Cortex of kidney (tissue), 1 donor: ENCODE measurements around the gene RELN.

Source experiments
- DNase-seq: peaks from one replicate; lab custom pipeline; 2025; lab: John Stamatoyannopoulos, UW

The RELN gene

GRCh38 chr7:103718482-103719061 lies 270.9 kb downstream of the RELN start:
- DNase-seq = no peak

GRCh38 chr7:103717574-103717973 lies 271.9 kb downstream of the RELN start:
- DNase-seq = no peak

- DNase-seq = no peak
These were observed 273.9 kb downstream of the RELN start for GRCh38 chr7:103715376-103716120.

- no peak for DNase-seq
These were observed 275.0 kb downstream of the RELN start for GRCh38 chr7:103714376-103714927.

DNA sequence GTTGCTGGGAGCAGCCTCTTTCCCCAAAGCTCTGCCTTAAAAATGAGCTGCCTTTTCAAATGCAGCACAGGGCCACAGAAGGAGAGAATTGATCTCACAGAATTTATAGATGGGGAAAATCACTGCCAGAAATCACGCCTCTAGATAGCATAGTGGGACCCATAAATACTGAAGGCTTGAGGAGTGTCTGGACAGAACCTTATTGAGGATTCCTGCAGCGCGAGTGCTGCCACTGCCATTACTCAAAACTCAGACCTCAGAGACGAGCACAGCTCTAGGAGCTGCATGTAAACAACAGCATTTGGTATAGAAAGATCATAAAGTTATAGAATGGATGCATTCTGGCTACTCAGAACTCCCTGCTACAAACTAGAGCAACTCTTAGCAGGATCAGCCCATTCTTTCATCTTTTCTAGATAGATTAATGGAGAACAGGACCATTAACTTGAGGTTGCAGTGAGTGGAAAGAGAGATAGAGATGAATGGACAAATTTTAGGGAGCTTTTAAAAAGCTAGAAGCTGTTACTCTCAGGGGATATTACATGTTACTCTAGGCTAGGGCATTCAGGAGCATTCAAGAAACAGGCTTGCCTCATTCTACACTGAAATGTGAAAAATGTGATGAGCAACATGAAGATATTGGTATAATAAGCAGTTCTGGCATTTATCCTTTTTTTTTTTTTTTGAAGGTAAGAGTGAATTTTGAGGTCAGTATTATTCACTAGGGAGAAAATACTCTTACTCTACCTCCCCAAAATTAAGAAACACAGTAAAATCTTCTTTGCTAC lies 276.3 kb downstream of the RELN start:
- DNase-seq = no peak

DNA sequence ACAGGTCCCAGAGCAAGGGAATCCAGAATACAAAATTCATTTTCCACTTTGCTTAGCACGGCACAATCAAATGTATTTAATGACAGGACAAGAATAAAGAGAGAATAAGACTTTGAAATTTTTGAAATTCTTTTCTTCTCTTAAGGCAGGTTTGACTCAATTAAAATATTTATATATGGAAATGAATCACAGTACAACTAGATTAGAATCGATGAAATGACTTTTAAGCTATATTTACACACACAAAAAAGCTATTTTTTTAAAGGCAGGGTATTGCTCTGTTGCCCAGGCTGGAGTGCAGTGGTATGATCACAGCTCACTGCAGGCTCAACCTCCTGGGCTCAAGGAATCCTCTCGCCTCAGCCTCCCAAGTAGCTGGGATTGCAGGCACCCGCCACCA lies 278.0 kb downstream of the RELN start:
- DNase-seq = no peak

GRCh38 chr7:103710247-103710646 lies 279.2 kb downstream of the RELN start:
- no peak for DNase-seq

- no peak for DNase-seq
These were observed 282.7 kb downstream of the RELN start for GRCh38 chr7:103706805-103707204.

- DNase-seq = no peak
These were observed 283.9 kb downstream of the RELN start for GRCh38 chr7:103705542-103705941.

GRCh38 chr7:103704701-103705100 lies 284.8 kb downstream of the RELN start:
- DNase-seq = no peak

DNA sequence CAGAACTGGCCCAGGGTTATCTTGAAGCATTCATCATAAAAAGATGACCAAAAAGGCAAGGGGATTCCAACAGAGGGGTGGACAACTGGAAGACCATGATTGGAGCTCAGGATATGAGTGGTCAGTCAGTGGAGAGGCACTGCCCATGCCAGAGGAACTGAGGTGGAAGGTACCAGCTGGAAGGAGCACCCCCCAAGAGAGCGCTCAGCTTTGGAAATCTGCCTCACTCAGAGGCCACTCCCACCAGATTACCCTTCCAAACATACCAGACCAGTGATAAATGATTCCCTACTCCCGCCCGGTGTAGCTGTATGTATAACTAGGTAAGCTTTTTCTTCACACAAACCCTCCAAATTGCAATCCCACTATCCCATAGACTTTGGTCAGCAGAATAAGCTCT lies 286.5 kb downstream of the RELN start:
- no peak for DNase-seq

DNA sequence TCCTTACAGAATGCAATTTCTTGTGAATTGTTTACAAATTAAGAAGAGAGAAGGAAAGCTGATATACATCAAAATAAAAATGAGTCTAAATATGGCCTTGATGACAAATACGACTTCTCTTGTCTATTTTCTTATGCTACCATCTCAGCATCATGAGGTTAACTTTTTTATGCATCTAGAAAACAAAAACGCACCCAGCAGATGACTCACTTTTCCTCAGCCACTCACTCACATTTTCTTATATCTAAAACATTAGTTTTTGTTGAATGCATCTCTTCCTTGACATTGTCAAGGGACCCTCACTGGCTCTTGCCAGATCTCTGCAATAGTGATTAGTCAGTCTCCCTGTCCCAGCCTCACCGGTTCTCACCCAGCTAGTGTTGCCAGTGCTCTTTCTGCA lies 287.0 kb downstream of the RELN start:
- DNase-seq = no peak

- no peak for DNase-seq
These were observed 290.4 kb downstream of the RELN start for GRCh38 chr7:103699032-103699431.

GRCh38 chr7:103698064-103698463 lies 291.4 kb downstream of the RELN start:
- no peak for DNase-seq

DNA sequence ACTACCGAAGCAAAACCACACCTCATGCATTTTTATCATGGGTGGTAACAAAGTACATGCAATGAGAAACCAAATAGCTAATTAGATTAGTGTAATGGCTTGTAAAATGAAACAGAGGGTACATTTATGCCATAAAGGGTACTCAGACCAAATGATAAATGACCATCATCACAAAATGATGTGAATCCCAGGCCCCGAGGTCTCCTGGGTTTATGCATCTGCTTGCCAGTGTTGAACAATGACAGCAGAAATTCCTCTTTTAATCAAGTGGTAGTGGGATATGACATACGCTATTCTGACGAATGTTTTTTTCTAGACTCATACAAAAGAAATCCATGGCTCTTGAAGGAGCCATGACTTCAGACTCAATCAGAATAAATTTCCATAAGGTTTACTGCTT lies 293.9 kb downstream of the RELN start:
- DNase-seq = no peak

- DNase-seq = no peak
These were observed 295.2 kb downstream of the RELN start for GRCh38 chr7:103694304-103694703.

- DNase-seq = no peak
These were observed 298.2 kb downstream of the RELN start for GRCh38 chr7:103691291-103691690.

- no peak for DNase-seq
These were observed 299.1 kb downstream of the RELN start for GRCh38 chr7:103690242-103690974.

GRCh38 chr7:103689255-103689654 lies 300.2 kb downstream of the RELN start:
- DNase-seq = no peak

GRCh38 chr7:103687951-103688350 lies 301.5 kb downstream of the RELN start:
- DNase-seq = no peak

- no peak for DNase-seq
These were observed 302.2 kb downstream of the RELN start for GRCh38 chr7:103687272-103687671.

DNA sequence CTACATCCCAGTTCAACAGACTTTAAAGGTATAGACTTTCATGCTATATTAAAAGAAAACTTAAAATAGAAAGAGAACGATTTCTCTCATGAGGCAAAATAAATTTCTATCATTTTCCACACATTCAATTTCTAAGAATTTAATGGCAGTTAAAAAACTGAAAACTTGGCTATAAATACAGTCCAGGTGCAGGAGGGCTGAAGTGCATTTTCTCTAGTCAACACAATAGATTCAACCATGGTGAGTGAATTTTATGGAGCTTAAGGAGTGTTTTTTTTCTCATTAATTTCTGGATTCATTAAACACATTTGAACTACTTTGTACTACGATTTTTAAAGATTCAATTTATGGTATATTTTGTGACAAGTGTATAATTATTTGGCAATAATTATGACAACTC lies 302.7 kb downstream of the RELN start:
- no peak for DNase-seq
